NCI-H187 (cell line): ENCODE results near the gene KRTAP10-6.
"Not testable (repeated sequence)": the region's sequence is repeated elsewhere in the genome, so short reads cannot be mapped to it uniquely, and the experiment has no call there.

Source experiments
- DNase-seq, 2 experiments: peaks; one replicate each; lab custom pipeline; 2025; lab: John Stamatoyannopoulos, UW

Gene KRTAP10-6

GRCh38 chr21:44557491-44558328 is 34.6 kb downstream of the KRTAP10-6 start:
- no peak for DNase-seq

GRCh38 chr21:44556879-44557278 is 35.4 kb downstream of the KRTAP10-6 start:
- DNase-seq, result peak in 1 of 2 experiments; percentile 18

- DNase-seq, result no peak
These were observed 37.0 kb downstream of the KRTAP10-6 start for GRCh38 chr21:44555200-44555875.

GRCh38 chr21:44552681-44553080 is 39.6 kb downstream of the KRTAP10-6 start:
- DNase-seq, result no peak

GRCh38 chr21:44552136-44552535 is 40.2 kb downstream of the KRTAP10-6 start:
- no peak for DNase-seq

DNA sequence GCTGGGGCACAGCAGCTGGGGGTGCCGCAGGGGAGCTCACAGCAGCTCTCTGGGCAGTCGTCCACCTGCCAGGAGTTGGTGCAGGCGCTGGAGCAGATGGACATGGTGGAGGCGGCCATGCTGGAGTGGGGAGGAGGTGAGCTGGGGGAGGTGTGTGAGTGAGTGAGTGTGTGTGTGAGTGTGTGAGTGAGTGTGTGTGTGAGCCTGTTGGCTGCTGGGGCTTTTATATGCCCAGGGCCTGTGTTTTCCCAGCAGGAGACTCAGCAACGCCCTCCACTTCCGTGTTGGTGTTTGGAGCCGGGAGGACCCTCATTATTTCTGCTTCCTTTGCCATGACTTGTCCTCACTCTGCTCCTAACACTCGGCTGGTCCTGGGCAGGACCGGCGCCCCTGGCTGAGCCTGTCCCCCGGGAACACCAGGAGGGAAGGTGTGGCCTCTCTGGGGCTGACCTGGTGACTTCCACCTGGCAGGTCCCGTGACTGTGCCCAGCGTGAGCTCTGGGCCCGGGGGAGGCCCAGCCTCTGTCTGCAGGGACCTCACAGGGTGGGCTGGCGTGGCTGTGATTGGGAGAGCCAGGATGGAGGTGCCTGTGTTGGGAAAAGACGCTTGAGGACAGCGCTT is 40.9 kb downstream of the KRTAP10-6 start, which contains the start of gene KRTAP10-2:
KRTAP10-2 (minus strand) TSS at position 166 of the 622 bp plus-strand sequence; CDS start at position 119, 47 bp downstream.
- DNase-seq, result no peak

DNA sequence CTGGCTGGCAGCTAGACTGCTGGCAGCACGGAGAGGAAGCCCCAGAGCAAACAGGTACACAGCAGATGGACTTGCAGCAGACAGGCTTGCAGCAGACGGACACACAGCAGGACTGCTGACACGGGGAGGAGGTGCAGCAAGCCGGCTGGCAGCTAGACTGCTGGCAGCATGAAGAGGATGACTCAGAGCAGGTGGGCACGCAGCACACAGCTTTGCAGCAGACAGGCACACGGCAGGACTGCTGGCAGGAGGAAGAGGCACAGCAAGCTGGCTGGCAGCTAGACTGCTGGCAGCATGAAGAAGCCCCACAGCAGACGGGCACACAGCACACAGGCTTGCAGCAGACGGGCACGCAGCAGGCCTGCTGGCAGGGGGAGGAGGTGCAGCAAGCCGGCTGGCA is 41.5 kb downstream of the KRTAP10-6 start:
- DNase-seq, result no peak

DNA sequence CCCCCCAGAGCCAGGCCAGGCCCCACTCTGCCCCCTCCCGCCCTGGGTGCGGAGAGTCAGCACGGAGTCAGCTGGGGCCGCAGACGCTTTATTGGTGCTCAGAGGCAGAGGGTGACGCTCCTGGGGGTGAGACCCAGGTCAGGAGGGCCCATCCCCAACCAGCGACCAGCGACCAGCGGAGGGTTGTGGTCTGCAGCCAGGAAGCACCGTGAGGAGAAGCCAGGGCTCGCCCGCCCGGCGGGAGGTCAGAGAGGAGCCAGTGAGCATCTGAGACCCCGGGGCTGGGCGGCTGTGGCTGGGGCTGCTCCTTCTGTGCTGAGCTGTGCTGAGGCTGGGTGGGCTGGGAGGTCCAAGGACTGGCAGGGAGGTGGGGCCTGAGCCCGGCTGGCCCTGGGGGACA is 42.0 kb downstream of the KRTAP10-6 start:
- DNase-seq, result not testable (repeated sequence)

DNA sequence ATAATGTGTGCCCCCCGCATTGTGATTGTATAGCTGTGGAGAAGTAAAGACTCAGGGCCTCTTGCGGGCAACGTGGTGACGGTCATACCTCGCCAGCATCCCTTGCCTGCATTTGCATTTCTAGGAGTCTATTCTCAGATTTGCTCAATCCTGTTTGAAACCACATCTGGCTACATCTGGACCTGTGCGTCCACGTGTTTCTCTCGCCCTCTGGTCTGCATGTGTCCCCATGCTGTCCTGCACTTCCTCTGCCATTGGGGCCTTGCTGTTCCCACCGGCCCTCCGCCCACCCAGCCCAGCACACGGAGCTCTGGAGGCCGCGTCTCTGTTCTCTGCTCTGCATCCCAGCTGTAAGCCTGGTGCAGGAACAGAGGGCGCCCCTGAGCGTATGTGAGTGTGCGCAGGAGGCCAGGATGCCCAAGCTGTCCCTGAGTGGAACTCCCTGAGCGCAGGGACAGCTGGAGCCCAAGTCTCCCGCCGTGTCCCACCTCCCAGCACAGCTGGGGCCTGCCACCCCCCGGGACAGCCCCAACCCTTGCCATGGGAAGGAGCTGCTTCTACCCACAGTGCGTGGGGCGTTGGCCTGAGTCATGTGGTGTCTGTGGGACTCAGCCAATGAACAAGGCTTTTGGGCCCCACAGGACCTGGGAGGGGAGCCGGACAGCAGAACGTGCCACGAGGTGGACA is 42.6 kb downstream of the KRTAP10-6 start:
- no peak for DNase-seq

DNA sequence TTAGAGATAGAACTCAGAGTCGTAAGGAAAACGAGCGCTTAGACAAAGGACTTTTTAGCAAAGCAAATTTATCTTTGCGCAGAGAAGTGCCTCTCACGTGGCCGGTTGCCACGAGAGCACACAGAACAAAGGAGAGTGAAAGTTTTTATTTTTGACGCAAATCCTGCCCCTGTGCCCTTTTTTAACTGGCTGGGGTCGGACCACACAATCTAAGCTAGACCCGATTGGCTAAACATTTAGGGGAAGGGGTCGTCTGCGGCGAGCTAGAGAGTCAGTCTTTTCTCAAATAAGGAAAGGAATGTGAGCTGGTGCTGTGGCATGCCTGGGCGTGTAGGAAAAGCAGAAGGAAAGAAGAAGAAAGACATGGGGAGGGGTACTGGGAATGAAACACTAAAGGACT is 43.4 kb downstream of the KRTAP10-6 start:
- DNase-seq, result no peak

- no peak for DNase-seq
These were observed 43.9 kb downstream of the KRTAP10-6 start for GRCh38 chr21:44548381-44548780.

DNA sequence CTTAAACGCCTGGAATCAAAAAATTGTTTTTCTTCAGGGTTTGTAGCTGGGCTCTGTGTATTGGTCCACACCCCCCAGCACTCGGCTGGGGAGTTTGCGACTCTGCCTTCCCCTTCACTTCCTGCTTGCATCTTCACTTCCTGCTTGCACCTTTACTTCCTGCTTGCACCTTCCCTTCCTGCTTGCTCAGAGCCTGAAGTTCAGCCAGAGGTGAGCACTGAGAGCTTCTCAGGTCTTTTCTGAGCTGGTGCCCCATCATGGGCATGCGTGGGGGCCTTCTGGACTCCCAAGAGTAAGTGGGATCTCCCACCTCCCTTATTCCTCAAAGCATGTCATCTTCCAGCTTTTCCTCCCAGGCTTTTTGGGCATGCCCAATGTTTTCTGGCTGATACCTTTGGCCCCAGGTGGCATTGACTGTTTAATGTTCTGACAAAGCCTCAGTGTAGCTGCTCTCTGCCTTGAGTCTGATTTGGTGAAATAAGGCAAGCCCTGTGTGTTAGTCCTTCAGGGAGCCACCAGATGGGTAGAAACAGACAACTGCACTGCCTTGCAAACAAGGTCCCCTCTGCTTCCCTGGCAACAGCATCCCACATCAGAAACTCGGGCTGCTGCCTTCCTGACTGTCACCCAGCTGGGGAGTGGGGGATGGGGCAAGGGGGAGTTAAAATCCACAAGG is 44.5 kb downstream of the KRTAP10-6 start:
- no peak for DNase-seq

- no peak for DNase-seq
These were observed 47.7 kb downstream of the KRTAP10-6 start for GRCh38 chr21:44544566-44544965.

DNA sequence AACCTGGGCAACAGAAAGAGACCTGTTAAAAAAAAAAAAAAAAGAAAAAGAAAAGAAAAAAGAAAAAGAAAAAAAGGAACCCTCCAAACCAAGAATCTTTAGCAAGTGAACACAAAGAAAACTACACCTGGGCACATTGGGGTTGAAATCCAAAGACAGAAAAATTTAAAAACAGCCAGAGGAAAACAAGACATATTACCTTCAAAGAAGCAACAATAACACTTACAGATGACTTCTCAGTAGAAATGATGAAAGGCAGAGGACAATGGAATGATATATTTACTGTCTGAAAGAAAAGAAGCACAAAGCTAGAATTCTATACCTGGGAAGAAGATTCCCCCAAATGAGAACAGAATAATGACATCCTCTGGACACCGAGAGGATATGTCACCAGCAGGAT is 49.6 kb downstream of the KRTAP10-6 start:
- no peak for DNase-seq
